Kidney (tissue), 14 donors: ENCODE results near the gene NEURL1B. TPM values are rescaled to one million over a fixed set of nuclear protein-coding genes. Genes with fewer than 3 reads are reported as not detected.
"Not testable (repeated sequence)": the region's sequence is repeated elsewhere in the genome, so short reads cannot be mapped to it uniquely, and the experiment has no call there.

Source experiments
- DNase-seq, 5 donors: peaks; one replicate each; pipeline ENCODE4 v3.0.0-alpha.2; 2013 to 2020
- FAIRE-seq: peaks from 2 replicates; lab custom pipeline; 2012; peaks lifted over from hg19 to GRCh38; lab: Jason Lieb, UNC
- H3K27ac ChIP-seq, 2 donors: one replicate each; pipeline ENCODE4 v1.7.0; 2013; ENCODE audit warnings: low read depth in 2 of 2, low read length in 2 of 2, inconsistent platforms in 1 of 2
- H3K27me3 ChIP-seq: one replicate; pipeline ENCODE4 v1.7.1; 2013; ENCODE audit warnings: low read length, inconsistent platforms; ENCODE audit not compliant: control insufficient read depth, insufficient read depth
- H3K36me3 ChIP-seq, 3 donors: one replicate each; pipeline versions ENCODE4 v1.7.0 to v1.7.1; 2013; ENCODE audit warnings: low read length in 3 of 3, control low read depth in 1 of 3, inconsistent platforms in 1 of 3; ENCODE audit not compliant: insufficient read depth in 3 of 3, control insufficient read depth in 2 of 3
- H3K4me1 ChIP-seq, 3 donors: one replicate each; pipeline versions ENCODE4 v1.7.0 to v1.7.1; 2013; ENCODE audit warnings: low read length in 3 of 3, inconsistent platforms in 1 of 3, low read depth in 1 of 3; ENCODE audit not compliant: control insufficient read depth in 2 of 3, insufficient read depth in 2 of 3
- H3K4me3 ChIP-seq, 3 donors: one replicate each; pipeline versions ENCODE4 v1.7.0 to v1.8.1; 2013; ENCODE audit warnings: low read length in 3 of 3, control low read depth in 1 of 3, inconsistent platforms in 1 of 3
- H3K9ac ChIP-seq, 3 donors: one replicate each; pipeline versions ENCODE4 v1.7.0 to v1.7.1; 2013; ENCODE audit warnings: low read length in 3 of 3, control low read depth in 1 of 3, inconsistent platforms in 1 of 3
- H3K9me3 ChIP-seq, 3 donors: one replicate each; pipeline versions ENCODE4 v1.7.0 to v1.7.1; 2013; ENCODE audit warnings: low read length in 3 of 3, control low read depth in 1 of 3, inconsistent platforms in 1 of 3; ENCODE audit not compliant: control insufficient read depth in 2 of 3, insufficient read depth in 1 of 3
- intact Hi-C: fragments of 100-400 bp; cut with DNase I; formaldehyde crosslinking; loops from one replicate; pipeline ENCODE4 v1.11.1; 2022
- polyA plus RNA-seq: library from polyadenylated mRNA; stranded (reverse); fragments of 350-450 nt; fragmentation: Illumina TruSeq; extraction: RNeasy Lipid Tissue Mini Kit (QIAGEN cat#74804); gene quantifications from one replicate; pipeline ENCODE4 v1.2.3, GENCODE V29; 2014; ENCODE audit warnings: low read depth, low replicate concordance; ENCODE audit not compliant: insufficient read depth
- total RNA-seq: library from RNA; stranded (reverse); fragmentation: NEBNext Ultra II Directional; extraction: Animal tissue kit (Norgen Biotek cat#: 25700); gene quantifications from one replicate; pipeline ENCODE4 v1.2.1, GENCODE V29; 2021
- TF ChIP-seq, protein P1 (sequence below): IDR thresholded peaks from 3 replicates; pipeline ENCODE4 v1.5.1; 2012; ENCODE audit warnings: mild to moderate bottlenecking, moderate library complexity, borderline replicate concordance; ENCODE audit not compliant: insufficient read depth; ENCODE audit errors: extremely low read depth
- donor health status: control.
- donor health status: control.
- donor health status: control.
- donor health status: control.
- donor health status: control.
- donor health status: DM: yes; HTN: yes; CAD: no.
- donor health status: Normal renal cell carcinoma (clear cell type).

NEURL1B gene
- total and polyA plus RNA-seq, 2 donors from 2014 or later: 5.4 to 42.6 TPM

DNA sequence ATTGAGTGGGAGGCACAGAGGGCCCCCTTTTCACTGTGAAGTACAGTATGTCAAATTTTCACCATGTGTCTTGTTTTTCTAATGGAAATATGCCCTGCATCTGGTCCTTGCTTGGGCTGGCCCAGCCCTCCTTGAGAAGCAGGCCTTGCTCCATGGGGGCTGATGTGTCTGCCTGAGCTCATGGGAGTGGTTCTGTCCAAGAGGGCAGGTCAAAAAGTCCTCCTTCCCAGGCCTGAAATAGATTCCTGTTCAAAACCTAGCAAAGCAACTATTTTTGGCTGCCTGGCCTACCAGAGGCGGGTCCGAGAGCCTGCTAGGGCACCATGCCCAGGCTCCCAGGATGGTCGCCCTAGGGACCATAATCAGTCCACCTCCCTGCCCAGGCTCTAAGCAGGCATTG, 40.5 kb upstream of the NEURL1B start:
- intact Hi-C loops: no loop called here
- no peak for DNase-seq
- H3K36me3 ChIP-seq: no peaks in the 10 kb centered on the region
- no peak overlapping the region for H3K4me3 ChIP-seq
- H3K9me3 ChIP-seq: no peaks in the 10 kb centered on the region
- FAIRE-seq: no peak
- peaks cover 2 to 7% (median 4%) of the 10 kb centered on the region in 3 donors for H3K4me1 ChIP-seq
- no peak overlapping the region for H3K9ac ChIP-seq
- TF ChIP-seq, protein P1, sequence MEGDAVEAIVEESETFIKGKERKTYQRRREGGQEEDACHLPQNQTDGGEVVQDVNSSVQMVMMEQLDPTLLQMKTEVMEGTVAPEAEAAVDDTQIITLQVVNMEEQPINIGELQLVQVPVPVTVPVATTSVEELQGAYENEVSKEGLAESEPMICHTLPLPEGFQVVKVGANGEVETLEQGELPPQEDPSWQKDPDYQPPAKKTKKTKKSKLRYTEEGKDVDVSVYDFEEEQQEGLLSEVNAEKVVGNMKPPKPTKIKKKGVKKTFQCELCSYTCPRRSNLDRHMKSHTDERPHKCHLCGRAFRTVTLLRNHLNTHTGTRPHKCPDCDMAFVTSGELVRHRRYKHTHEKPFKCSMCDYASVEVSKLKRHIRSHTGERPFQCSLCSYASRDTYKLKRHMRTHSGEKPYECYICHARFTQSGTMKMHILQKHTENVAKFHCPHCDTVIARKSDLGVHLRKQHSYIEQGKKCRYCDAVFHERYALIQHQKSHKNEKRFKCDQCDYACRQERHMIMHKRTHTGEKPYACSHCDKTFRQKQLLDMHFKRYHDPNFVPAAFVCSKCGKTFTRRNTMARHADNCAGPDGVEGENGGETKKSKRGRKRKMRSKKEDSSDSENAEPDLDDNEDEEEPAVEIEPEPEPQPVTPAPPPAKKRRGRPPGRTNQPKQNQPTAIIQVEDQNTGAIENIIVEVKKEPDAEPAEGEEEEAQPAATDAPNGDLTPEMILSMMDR: no peak
- H3K27ac ChIP-seq: no peak overlapping the region
- H3K27me3 ChIP-seq: no peaks in the 10 kb centered on the region

DNA sequence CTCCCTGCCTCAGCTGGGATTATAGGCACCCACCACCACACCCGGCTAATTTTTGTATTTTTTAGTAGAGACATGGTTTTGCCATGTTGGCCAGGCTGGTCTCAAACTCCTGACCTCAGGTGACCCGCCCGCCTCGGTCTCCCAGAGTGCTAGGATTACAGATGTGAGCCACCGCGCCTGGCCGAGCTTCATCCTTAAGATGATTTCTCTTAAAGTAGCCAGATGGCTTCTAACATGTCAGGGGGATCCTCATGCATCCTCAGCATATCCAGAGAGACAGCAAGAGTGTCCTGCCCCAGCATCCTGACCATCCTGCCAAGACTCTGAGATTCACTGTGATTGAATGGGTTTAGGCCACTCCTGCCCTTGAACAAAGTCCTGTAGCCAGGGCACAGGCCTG, 39.5 kb upstream of the NEURL1B start:
- H3K9me3 ChIP-seq, DNase-seq, H3K4me1 ChIP-seq, H3K36me3 ChIP-seq, FAIRE-seq, intact Hi-C loops, H3K27me3 ChIP-seq, H3K9ac ChIP-seq, H3K4me3 ChIP-seq: not testable (repeated sequence)
- peak overlapping the region; percentile 87 to 89 for H3K27ac ChIP-seq

DNA sequence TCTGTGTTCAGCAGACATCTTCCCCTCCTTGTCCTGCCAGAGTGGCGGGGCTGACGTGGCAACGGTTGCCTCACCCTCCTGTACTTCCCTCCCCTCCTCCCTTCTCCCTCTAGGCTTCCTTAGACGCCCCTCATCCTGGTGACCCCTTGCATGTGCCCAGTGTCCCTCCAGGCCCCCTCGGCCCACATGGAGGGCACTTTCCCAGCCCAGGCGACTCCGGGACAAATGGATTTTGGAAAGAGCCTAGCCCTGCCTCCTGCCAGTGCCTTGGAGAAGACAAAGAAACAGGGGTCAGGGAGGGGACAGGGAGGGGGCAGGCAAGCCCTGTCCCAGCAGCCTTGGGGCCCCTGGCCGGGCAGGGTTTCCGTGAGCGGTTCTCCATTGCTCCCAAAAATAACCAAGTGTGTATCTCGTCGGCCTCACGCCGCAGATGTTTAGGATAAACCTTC, 38.3 kb upstream of the NEURL1B start:
- Histone ChIP-seq H3K36me3 (no peaks in the 10 kb centered on the region), H3K27me3 (no peaks in the 10 kb centered on the region), H3K4me1 (peaks cover 2 to 4% (median 4%) of the 10 kb centered on the region in 3 donors), H3K27ac (peak overlapping the region; percentile 87 to 89), H3K4me3 (no peak overlapping the region), H3K9me3 (no peaks in the 10 kb centered on the region), H3K9ac (peak overlapping the region in 1 of 3 donors; percentile 40)
- intact Hi-C loops: no loop called here
- DNase-seq: peak in 4 of 5 donors; percentile 35 to 84 (median 68)
- no peak for FAIRE-seq
- TF ChIP-seq, protein P1: no peak

DNA sequence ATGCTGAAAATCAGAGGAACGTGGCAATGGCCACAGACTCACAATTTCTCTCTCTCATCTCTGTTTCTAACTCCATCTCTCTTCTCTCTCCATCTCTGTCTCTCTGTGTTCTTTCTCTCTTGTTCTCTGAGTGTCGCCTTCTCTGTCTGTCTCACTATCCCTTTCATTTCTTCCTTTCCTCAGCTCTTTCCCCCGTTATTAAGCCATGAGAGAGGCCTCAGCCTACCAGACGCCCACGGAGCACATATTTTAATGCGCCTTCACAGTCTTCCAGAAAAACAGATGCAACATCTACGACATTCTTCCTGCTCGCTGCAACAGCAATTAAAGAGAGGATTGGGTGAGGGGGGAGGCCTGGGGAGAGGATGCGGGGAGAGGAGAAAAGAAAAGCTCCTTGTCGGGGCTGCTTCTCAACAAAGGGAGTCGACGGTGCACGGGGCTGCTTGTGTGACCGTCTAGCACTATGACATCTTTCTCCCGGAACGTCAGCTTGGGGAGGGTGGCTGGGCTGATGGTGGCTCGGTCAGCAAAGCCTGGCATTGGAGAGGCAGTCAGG, 37.7 kb upstream of the NEURL1B start:
- H3K36me3 ChIP-seq: no peaks in the 10 kb centered on the region
- DNase-seq (peak in 4 of 5 donors; percentile 36 to 87 (median 70)), FAIRE-seq (no peak)
- no peak overlapping the region for H3K4me3 ChIP-seq
- peaks cover 2 to 4% (median 4%) of the 10 kb centered on the region in 3 donors for H3K4me1 ChIP-seq
- peak overlapping the region; percentile 87 to 89 for H3K27ac ChIP-seq
- peak overlapping the region in 1 of 3 donors; percentile 40 for H3K9ac ChIP-seq
- intact Hi-C loops: no loop called here
- H3K9me3 ChIP-seq: no peaks in the 10 kb centered on the region
- TF ChIP-seq, protein P1: no peak
- H3K27me3 ChIP-seq: no peaks in the 10 kb centered on the region
